ENCODE data around the gene GBP3. TPM values are rescaled to one million over a fixed set of nuclear protein-coding genes. Genes with fewer than 3 reads are reported as not detected.

The GBP3 gene
- total RNA-seq, 1 donor from 2014 or later: 15.5 TPM

DNA sequence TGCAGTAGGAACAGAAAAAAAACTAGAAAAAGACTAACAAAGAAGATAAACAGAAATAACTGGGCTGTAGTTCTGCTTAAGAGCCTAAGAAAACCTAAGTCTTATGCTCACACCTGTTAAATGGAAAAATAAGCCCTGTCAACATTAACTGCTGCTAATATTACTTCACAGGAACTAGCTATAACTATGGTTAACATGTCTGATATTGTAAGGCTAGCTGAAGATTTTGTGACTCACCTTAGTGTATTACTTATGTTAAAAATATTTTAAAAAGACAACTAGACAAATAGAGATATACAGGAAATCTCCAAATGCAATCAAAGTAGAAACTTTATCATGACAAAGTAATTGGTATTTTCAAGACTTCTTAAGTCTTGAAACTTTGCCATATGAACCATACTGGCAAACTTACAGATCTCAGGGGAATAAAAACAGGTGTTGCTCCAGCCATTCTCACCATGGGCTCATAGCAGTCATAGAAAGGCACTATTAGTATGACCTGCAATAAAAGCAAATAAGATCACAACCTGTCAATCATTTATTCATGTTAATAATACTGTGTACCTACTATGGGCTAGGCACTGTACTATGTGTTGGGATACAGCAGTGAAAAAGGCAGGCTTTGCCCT lies 60.9 kb downstream of the GBP3 start:
- no peak overlapping the region for H3K4me3 Mint-ChIP-seq
- intact Hi-C loops (cut with micrococcal nuclease): no loop called here
- H3K27ac Mint-ChIP-seq: no peak overlapping the region
- DNase-seq (no peak), ATAC-seq (ENCODE audit: low read depth) (no peak)
- CTCF ChIA-PET: no interaction called here
- POLR2A ChIA-PET: no interaction called here
- no peaks in the 10 kb centered on the region for H3K4me1 Mint-ChIP-seq
- H3K9me3 Mint-ChIP-seq: no peaks in the 10 kb centered on the region
- H3K36me3 Mint-ChIP-seq (ENCODE audit: low read depth): peaks cover 77% of the 10 kb centered on the region
- H3K27me3 Mint-ChIP-seq: no peaks in the 10 kb centered on the region
- TF ChIP-seq CTCF (IDR thresholded peaks at IDR 0.05): no peak

DNA sequence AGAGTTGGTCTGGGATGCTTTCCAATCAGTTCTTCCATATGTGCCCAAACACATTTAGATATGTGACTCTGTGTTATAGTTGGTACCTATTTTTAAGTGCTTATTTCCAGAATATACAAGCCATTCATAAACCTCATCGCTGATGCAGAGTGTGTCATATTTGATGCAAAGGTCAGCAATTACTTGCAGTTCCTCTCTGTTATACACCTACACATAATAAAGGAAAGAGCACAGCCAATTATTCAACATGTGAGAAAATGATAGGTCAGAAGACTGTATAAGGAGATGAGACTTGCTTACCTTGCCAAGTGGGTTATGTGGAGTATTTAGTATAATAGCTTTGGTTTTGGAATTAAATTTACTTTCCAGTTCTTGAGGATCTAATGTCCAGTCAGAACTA lies 61.6 kb downstream of the GBP3 start:
- intact Hi-C loops (cut with micrococcal nuclease): no loop called here
- TF ChIP-seq CTCF (IDR thresholded peaks at IDR 0.05): no peak
- POLR2A ChIA-PET: no interaction called here
- Mint-ChIP-seq H3K27ac (no peak overlapping the region), H3K4me3 (no peak overlapping the region), H3K27me3 (no peaks in the 10 kb centered on the region), H3K9me3 (no peaks in the 10 kb centered on the region), H3K4me1 (no peaks in the 10 kb centered on the region), H3K36me3 (ENCODE audit: low read depth) (peaks cover 79% of the 10 kb centered on the region)
- CTCF ChIA-PET: no interaction called here
- DNase-seq: no peak
- ATAC-seq (ENCODE audit: low read depth): no peak

Other genes with a start within 250 kb of the GBP3 start
- gene GTF2B, start 131.3 kb downstream of the GBP3 start, total RNA-seq: 30.0 and 32.2 TPM in 2 replicates
- 28.5 and 31.2 TPM in 2 replicates for gene KYAT3, start 30.2 kb downstream of the GBP3 start, total RNA-seq
- 25.4 and 27.4 TPM in 2 replicates for gene RBMXL1, start 30.2 kb downstream of the GBP3 start, total RNA-seq
- gene GBP1, start 42.3 kb upstream of the GBP3 start, total RNA-seq: 24.0 and 27.5 TPM in 2 replicates
- gene GBP2, start 103.2 kb upstream of the GBP3 start, total RNA-seq: 24.4 and 26.7 TPM in 2 replicates
- not detected in 2 replicates for gene GBP7, start 153.1 kb upstream of the GBP3 start, total RNA-seq
- 19.2 and 19.5 TPM in 2 replicates for gene GBP4, start 176.1 kb upstream of the GBP3 start, total RNA-seq
- gene GBP5, start 250.0 kb upstream of the GBP3 start, total RNA-seq: 19.9 and 22.8 TPM in 2 replicates

Data from activated B cell treated with CpG ODN at 0.5 μM for 24 hours (primary cell).